Heart right ventricle (tissue), 16 donors: Measurements from ENCODE around the gene SLC13A5. TPM values are rescaled to one million over a fixed set of nuclear protein-coding genes. Genes with fewer than 3 reads are reported as not detected.
A peak's percentile ranks its signal among the peaks of the same experiment; 100 is the strongest.

ENCODE experiments used
- ATAC-seq, 8 donors: fragments of 200-7000 bp; cut with Tn5 transposase; one replicate each; pipeline ENCODE4 v1.9.1; 2020; ENCODE audit warnings: mild to moderate bottlenecking in 8 of 8, moderate library complexity in 8 of 8, moderate number of reproducible peaks in 1 of 8
- DNase-seq, 2 donors: peaks; one replicate each; pipeline ENCODE4 v3.0.0-alpha.2; 2020
- H3K27ac ChIP-seq, 10 donors: fragments of 200-600 bp; sonication (generic) in 2 of 10; one replicate each; pipeline versions ENCODE4 v1.5.0 to v1.8.0; 2020 to 2022; ENCODE audit warnings: mild to moderate bottlenecking in 3 of 10
- H3K27me3 ChIP-seq, 7 donors: fragments of 200-600 bp; one replicate each; pipeline ENCODE4 v1.8.0; 2021 to 2022; ENCODE audit warnings: mild to moderate bottlenecking in 2 of 7
- H3K36me3 ChIP-seq, 9 donors: fragments of 200-600 bp; sonication (generic) in 1 of 9; one replicate each; pipeline versions ENCODE4 v1.5.0 to v1.8.0; 2020 to 2022; ENCODE audit warnings: mild to moderate bottlenecking in 2 of 9
- H3K4me1 ChIP-seq, 9 donors: fragments of 200-600 bp; sonication (generic) in 1 of 9; one replicate each; pipeline versions ENCODE4 v1.5.0 to v1.8.0; 2020 to 2022; ENCODE audit warnings: mild to moderate bottlenecking in 4 of 9
- H3K4me3 ChIP-seq, 10 donors: fragments of 200-600 bp; sonication (generic) in 2 of 10; one replicate each; pipeline versions ENCODE4 v1.5.0 to v1.8.0; 2020 to 2022; ENCODE audit warnings: mild to moderate bottlenecking in 7 of 10, moderate library complexity in 2 of 10
- H3K9me3 ChIP-seq, 11 donors: fragments of 200-600 bp in 10 of 11; sonication (generic) in 2 of 11; one replicate each; pipeline versions ENCODE4 v1.5.0 to v1.8.0; 2013 to 2022; ENCODE audit warnings: mild to moderate bottlenecking in 2 of 11, control low read depth in 1 of 11, moderate library complexity in 1 of 11
- CTCF ChIP-seq, 9 donors: fragments of 200-600 bp; sonication (generic) in 2 of 9; IDR thresholded peaks; one replicate each; pipeline versions ENCODE4 v1.5.0 to v1.8.0; 2021 to 2022; ENCODE audit warnings: antibody characterized with exemption in 9 of 9, mild to moderate bottlenecking in 5 of 9, moderate library complexity in 1 of 9
- WGBS, 2 donors: extraction: QIAGEN DNeasy Blood & Tissue Kit; methylation state at CpG; one replicate each; pipeline ENCODE4 v1.1.7; 2013; ENCODE audit warnings: inconsistent platforms in 1 of 2; 5-methylcytosine and 5-hydroxymethylcytosine counted together
- intact Hi-C, 10 donors: fragments of 100-400 bp; cut with DNase I; formaldehyde crosslinking; loops; one replicate each; pipeline versions ENCODE4 v1.11.1 to v1.14.2; 2022
- polyA plus RNA-seq, 2 donors: library from polyadenylated mRNA; stranded (reverse); fragments of 200-250 nt; gene quantifications; one replicate each; pipeline ENCODE4 v1.2.3, GENCODE V29; 2013
- total RNA-seq, 10 donors: library from RNA; stranded (reverse); fragmentation: NEBNext Ultra II Directional in 3 of 10; extraction: Animal tissue kit (Norgen Biotek cat#: 25700) in 3 of 10; gene quantifications; one replicate each; pipeline versions ENCODE4 v1.2.1 to v1.2.4, GENCODE V29; 2021 to 2023
- donor health status: Arrhythmogenic right ventricular cardiomyopathy.
- donor health status: ischemic (EF 13 %, LVEDD 7.1; RV severe dilation, severe dysfunction).
- donor health status: healthy with polysubstance abuse.
- donor health status: DM: no; HTN: yes; CAD: no.
- donor health status: DM: no; HTN: no; CAD: no.
- donor health status: ischemic (EF 25% LVEDD 6.9; RV normal size, moderate dysfunction).
- donor health status: ischemic (EF 25% LVEDD 5.7; RV mildly dilated, moderate dysfunction).
- donor health status: healthy.
- donor health status: DM: yes; HTN: yes; CAD: no.
- donor health status: Ischemic cardiomyopathy.
- donor health status: ischemic (EF 35%, LVEDD 5.7; RV mildly dilated, moderate dysfunction).
- donor health status: nonischemic (EF 11% LVEDD 7.7; RV severe dilation, severe dysfunction).
- donor health status: DM: yes; HTN: yes; CAD: no.
- donor health status: PGD.
- donor health status: ischemic (EF 29% LVEDD 5.4; RV normal size, mild dysfunction).
- donor health status: nonischemic (EF 23%, LVEDD 6.1; RV moderate dilation, normal function).

The SLC13A5 gene
- total and polyA plus RNA-seq, 12 donors = 0.03 to 0.36 (median 0.17) TPM; not detected in 9

- H3K36me3 ChIP-seq = no peaks in the 10 kb centered on the region
- intact Hi-C loops = no loop called here
- 51 to 68% methylated on average over 2 of the region's 2 CpGs for WGBS, 2 donors
- ATAC-seq (no peak), DNase-seq (no peak)
- peaks cover 0 to 70% (median 62%) of the 10 kb centered on the region in 7 donors for H3K27me3 ChIP-seq
- TF ChIP-seq CTCF (IDR thresholded peaks at IDR 0.05) = no peak
- H3K4me3 ChIP-seq = no peak overlapping the region
- H3K27ac ChIP-seq = no peak overlapping the region
- H3K9me3 ChIP-seq = peaks cover 0 to 19% (median 5%) of the 10 kb centered on the region in 11 donors
- peaks cover 0 to 21% (median 14%) of the 10 kb centered on the region in 9 donors for H3K4me1 ChIP-seq
Observed at GRCh38 chr17:6711681-6712057, 1.5 kb downstream of the SLC13A5 start.

GRCh38 chr17:6711081-6711674 is 2.0 kb downstream of the SLC13A5 start:
- intact Hi-C loops = no loop called here
- peaks cover 0 to 19% (median 5%) of the 10 kb centered on the region in 11 donors for H3K9me3 ChIP-seq
- H3K27me3 ChIP-seq = peaks cover 0 to 75% (median 66%) of the 10 kb centered on the region in 7 donors
- WGBS, 2 donors = 66 to 73% methylated on average over 7 of the region's 7 CpGs
- no peak for TF ChIP-seq CTCF (IDR thresholded peaks at IDR 0.05)
- no peak for DNase-seq
- no peak overlapping the region for H3K27ac ChIP-seq
- H3K36me3 ChIP-seq = no peaks in the 10 kb centered on the region
- peak in 1 of 8 donors; percentile 52 for ATAC-seq
- H3K4me3 ChIP-seq = no peak overlapping the region
- H3K4me1 ChIP-seq = peaks cover 0 to 21% (median 14%) of the 10 kb centered on the region in 9 donors

GRCh38 chr17:6710317-6710716 is 2.9 kb downstream of the SLC13A5 start:
- intact Hi-C loops = no loop called here
- WGBS, 2 donors = 82 to 83% methylated on average over 11 of the region's 11 CpGs

GRCh38 chr17:6708357-6708961 is 4.7 kb downstream of the SLC13A5 start:
- Histone ChIP-seq H3K27me3 (peaks cover 0 to 76% (median 53%) of the 10 kb centered on the region in 7 donors), H3K4me1 (peaks cover 0 to 14% (median 9%) of the 10 kb centered on the region in 9 donors), H3K27ac (no peak overlapping the region), H3K4me3 (no peak overlapping the region), H3K9me3 (no peaks in the 10 kb centered on the region), H3K36me3 (no peaks in the 10 kb centered on the region)
- TF ChIP-seq CTCF (IDR thresholded peaks at IDR 0.05) = no peak
- intact Hi-C loops = no loop called here
- DNase-seq = no peak
- ATAC-seq = no peak
- 92 to 93% methylated on average over 12 of the region's 12 CpGs for WGBS, 2 donors

More at GRCh38 chr17:6710317-6710716, 2.9 kb downstream of the SLC13A5 start:
- TF ChIP-seq CTCF (IDR thresholded peaks at IDR 0.05) = no peak
- DNase-seq (no peak), ATAC-seq (no peak)
- Histone ChIP-seq H3K36me3 (no peaks in the 10 kb centered on the region), H3K4me1 (peaks cover 0 to 21% (median 14%) of the 10 kb centered on the region in 9 donors), H3K27ac (no peak overlapping the region), H3K4me3 (no peak overlapping the region), H3K27me3 (peaks cover 0 to 81% (median 67%) of the 10 kb centered on the region in 7 donors), H3K9me3 (peaks cover 0 to 12% (median 5%) of the 10 kb centered on the region in 11 donors)
